ENCODE results near the gene MS4A7.
"Not testable (repeated sequence)": the region's sequence is repeated elsewhere in the genome, so short reads cannot be mapped to it uniquely, and the experiment has no call there.

MS4A7 gene

GRCh38 chr11:60378354-60378753 is at the start of gene MS4A7:
Gene MS4A7 (plus strand): TSS chr11:60378532. CDS start chr11:60383142, 4,610 bp downstream.
- no peak for DNase-seq

GRCh38 chr11:60332846-60333245 is 45.5 kb upstream of the MS4A7 start:
- DNase-seq = no peak

- DNase-seq = peak; percentile 9
Observed at GRCh38 chr11:60334005-60334620, 44.2 kb upstream of the MS4A7 start.

- DNase-seq = no peak
Observed at GRCh38 chr11:60336767-60337391, 41.5 kb upstream of the MS4A7 start.

GRCh38 chr11:60338053-60338452 is 40.3 kb upstream of the MS4A7 start:
- no peak for DNase-seq

- DNase-seq = no peak
Observed at GRCh38 chr11:60339356-60339755, 39.0 kb upstream of the MS4A7 start.

GRCh38 chr11:60343094-60343704 is 35.1 kb upstream of the MS4A7 start:
- DNase-seq = no peak

GRCh38 chr11:60344146-60344545 is 34.2 kb upstream of the MS4A7 start:
- DNase-seq = no peak

- no peak for DNase-seq
Observed at GRCh38 chr11:60345489-60345888, 32.8 kb upstream of the MS4A7 start.

GRCh38 chr11:60347084-60347797 is 31.1 kb upstream of the MS4A7 start:
- no peak for DNase-seq

- DNase-seq = no peak
Observed at GRCh38 chr11:60348116-60348515, 30.2 kb upstream of the MS4A7 start.

- DNase-seq = no peak
Observed at GRCh38 chr11:60349990-60350389, 28.3 kb upstream of the MS4A7 start.

- no peak for DNase-seq
Observed at GRCh38 chr11:60357771-60358170, 20.6 kb upstream of the MS4A7 start.

- DNase-seq = no peak
Observed at GRCh38 chr11:60360621-60361020, 17.7 kb upstream of the MS4A7 start.

- no peak for DNase-seq
Observed at GRCh38 chr11:60362241-60362640, 16.1 kb upstream of the MS4A7 start.

GRCh38 chr11:60363542-60364470 is 14.5 kb upstream of the MS4A7 start:
- peak; percentile 4 for DNase-seq

- not testable (repeated sequence) for DNase-seq
Observed at GRCh38 chr11:60366262-60366904, 11.9 kb upstream of the MS4A7 start.

GRCh38 chr11:60367009-60367408 is 11.3 kb upstream of the MS4A7 start:
- no peak for DNase-seq

- no peak for DNase-seq
Observed at GRCh38 chr11:60367896-60368295, 10.4 kb upstream of the MS4A7 start.

GRCh38 chr11:60370252-60370810 is 8.0 kb upstream of the MS4A7 start:
- DNase-seq = no peak

- DNase-seq = no peak
Observed at GRCh38 chr11:60370811-60371298, 7.5 kb upstream of the MS4A7 start.

- DNase-seq = no peak
Observed at GRCh38 chr11:60371386-60371785, 6.9 kb upstream of the MS4A7 start.

All from GOT3 (cell line).